ENCODE measurements around the gene PLPPR3.

PLPPR3 gene

GRCh38 chr19:808423-808775 is 13.4 kb downstream of the PLPPR3 start:
- DNase-seq (ENCODE audit: low read depth in 2 of 2) = no peak

GRCh38 chr19:807627-808422 is 13.9 kb downstream of the PLPPR3 start:
- DNase-seq (ENCODE audit: low read depth in 2 of 2) = no peak

DNA sequence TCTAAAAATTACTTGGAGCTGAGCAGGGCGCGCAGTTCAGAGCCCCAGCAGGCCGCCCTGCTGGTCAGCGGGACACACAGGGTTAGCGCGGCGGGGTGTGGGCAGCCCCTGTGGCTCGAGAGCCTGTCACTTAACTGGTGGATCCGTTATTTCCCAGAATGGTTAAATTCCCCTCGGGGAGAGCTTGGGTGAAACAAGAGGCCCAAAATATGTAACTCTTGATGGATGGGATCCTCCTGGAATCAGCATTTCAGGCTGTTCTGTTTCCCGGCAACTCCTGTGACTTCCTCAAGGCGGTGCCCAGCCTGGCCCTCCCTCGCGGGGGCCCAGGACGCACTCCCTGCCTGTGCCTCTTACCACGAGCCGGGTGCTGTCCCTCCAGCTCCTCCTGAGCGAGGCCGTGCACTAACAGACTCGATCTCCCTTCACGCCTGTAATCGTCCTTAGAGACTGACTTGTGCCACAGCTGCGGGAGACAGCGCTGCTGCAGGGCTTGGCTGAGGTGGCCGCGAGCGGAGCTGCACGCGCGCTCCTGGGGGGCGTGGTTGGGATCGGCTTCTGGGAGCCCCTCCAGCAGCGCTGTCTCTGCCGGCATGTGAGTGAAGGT is 14.8 kb downstream of the PLPPR3 start:
- DNase-seq (ENCODE audit: low read depth in 2 of 2) = no peak

GRCh38 chr19:805600-806550 is 15.9 kb downstream of the PLPPR3 start:
- no peak for DNase-seq (ENCODE audit: low read depth in 2 of 2)

DNA sequence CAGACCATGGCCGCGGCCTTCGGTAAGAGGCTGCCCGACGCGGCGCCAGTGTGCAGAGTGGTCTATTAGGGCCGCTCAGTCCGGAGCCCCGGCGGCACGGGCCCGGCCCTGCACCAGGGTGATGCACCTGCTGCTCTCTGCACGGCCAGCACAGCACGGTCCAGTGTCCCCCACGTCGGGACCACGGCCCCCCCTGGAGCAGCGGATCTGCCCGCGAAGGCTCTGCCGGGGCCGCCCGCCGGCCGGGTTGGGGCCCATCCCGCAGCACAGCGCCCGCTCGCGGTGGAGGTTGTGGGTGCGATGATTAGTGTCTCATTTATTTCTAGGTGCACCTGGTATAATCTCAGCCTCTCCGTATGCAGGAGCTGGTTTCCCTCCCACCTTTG is 16.6 kb downstream of the PLPPR3 start:
- DNase-seq (ENCODE audit: low read depth in 2 of 2) = no peak

DNA sequence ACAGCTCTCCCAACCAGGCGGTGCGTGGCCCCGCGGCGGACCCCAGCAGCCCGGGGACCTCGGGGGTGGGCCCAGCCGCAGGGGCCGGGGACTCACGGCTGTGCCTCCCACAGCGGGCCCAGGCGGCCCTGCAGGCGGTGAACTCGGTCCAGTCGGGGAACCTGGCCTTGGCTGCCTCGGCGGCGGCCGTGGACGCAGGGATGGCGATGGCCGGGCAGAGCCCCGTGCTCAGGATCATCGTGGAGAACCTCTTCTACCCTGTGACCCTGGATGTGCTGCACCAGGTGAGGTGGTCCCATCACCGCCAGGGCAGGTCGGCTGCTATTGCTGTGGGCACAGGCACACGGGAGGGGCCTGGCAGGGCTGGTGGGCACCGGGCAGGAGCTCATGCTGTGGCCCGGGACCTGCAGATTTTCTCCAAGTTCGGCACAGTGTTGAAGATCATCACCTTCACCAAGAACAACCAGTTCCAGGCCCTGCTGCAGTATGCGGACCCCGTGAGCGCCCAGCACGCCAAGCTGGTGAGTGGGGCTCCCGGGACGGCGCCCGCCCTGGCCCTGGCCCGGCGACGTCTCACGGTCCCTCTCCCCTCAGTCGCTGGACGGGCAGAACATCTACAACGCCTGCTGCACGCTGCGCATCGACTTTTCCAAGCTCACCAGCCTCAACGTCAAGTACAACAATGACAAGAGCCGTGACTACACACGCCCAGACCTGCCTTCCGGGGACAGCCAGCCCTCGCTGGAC is 17.2 kb downstream of the PLPPR3 start:
- DNase-seq (ENCODE audit: low read depth in 2 of 2) = no peak

DNA sequence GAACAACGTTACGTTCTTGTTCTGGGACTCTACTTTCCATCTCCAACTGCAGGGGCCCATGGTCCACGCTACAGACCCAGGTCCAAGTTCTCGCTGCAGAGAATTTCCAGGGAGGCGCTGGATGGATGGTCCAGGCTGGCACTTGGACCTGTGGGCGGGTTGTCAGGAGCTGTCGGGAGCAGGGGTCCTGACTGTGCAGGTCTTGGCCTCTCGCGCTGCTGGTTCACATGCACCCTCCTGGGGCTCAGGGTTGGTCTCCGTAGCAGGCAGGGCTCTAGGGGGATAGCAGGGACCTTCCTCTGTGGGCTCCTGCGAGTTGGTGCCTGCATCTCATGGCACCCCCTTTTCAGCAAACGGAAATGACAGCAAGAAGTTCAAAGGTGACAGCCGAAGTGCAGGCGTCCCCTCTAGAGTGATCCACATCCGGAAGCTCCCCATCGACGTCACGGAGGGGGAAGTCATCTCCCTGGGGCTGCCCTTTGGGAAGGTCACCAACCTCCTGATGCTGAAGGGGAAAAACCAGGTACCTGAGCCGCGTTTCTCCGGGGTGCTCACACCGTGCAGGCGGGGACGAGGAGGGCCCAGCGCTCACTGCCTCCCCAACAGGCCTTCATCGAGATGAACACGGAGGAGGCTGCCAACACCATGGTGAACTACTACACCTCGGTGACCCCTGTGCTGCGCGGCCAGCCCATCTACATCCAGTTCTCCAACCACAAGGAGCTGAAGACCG is 17.9 kb downstream of the PLPPR3 start:
- no peak for DNase-seq (ENCODE audit: low read depth in 2 of 2)

DNA sequence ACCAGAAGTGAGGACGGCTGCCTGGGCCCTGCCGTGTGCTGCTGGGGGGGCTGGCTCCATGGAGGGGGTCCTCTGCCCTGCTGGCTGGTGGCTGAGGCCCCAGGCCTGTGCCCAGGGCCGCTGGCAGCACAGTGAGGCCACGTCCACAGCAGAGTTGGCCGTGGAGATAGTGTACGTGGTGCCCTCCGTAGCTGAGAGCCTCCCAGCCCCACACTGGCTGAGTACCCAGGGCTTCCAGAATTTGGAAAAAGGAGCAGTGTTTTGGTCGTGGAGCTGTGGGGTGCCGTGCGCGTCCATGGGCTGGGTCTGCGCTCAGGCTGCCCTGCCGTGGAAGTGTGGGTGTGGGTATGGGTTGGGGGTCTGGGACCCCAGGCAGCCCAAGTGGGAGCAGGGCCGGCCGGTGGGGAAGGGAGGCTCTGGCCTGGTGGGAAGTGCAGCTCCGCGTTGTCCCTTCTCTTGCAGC is 18.6 kb downstream of the PLPPR3 start:
- DNase-seq (ENCODE audit: low read depth in 2 of 2) = no peak

DNA sequence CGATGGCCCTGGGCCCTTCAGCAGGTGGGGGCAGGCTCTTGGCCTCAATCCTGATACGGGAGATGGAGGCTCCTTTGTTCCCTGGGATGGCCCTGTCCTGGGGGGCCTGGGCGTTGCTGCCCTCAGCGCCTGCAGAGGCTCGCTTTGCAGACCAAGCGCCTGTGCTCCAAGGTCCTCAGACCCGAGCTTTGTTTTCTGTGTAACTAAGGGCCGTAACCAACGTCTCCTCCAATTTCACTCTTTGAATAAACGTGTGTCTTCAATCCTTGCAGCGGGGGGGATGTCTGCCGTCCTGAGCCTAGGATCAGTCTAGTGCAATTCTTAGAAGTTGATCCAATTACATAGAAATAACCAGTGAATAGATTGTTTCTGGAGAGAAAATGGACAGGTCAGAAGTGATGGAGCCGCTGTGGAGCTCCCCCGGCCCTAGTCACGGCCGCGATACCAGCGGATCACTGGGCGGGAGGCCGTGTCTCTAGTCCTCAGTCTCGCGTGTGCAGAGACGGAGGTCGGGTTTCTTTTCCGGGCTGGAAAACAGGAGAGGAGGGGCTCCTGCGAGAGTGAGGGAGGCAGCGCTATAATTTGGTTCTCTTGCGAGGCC is 19.2 kb downstream of the PLPPR3 start:
- DNase-seq (ENCODE audit: low read depth in 2 of 2) = no peak

DNA sequence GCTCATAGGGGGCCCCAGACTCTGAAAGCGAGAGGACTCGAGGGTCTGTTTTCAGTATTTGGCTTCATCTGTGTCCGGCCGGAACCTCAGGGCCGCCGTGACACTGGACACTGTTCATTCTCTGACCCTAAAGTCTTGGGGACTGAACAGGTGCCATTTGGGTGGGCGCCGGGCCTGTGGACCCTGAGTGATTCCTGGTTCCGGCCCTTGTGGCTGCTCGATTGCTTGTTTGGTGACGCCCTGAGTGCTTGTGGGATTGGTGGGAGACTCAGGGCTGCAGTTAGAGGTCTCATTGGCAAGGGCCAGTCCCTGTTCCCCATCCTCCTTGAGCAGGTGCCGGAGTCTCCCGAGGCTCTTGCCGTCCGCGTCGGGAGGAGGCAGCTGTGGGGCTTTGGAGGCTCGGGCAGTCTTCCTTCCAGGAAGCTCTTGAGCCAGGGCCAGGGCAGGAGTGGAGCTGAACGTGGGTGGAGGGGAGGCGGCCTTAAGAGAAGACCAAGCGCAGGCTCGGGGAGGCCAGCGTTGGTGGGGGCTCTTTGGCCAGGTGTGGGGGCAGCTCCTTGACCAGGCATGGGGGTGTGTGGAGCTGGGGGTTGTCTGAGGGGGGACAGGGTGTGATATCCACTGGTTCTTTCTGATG is 19.8 kb downstream of the PLPPR3 start:
- no peak for DNase-seq (ENCODE audit: low read depth in 2 of 2)

GRCh38 chr19:801030-801860 is 20.5 kb downstream of the PLPPR3 start:
- DNase-seq (ENCODE audit: low read depth in 2 of 2) = no peak

DNA sequence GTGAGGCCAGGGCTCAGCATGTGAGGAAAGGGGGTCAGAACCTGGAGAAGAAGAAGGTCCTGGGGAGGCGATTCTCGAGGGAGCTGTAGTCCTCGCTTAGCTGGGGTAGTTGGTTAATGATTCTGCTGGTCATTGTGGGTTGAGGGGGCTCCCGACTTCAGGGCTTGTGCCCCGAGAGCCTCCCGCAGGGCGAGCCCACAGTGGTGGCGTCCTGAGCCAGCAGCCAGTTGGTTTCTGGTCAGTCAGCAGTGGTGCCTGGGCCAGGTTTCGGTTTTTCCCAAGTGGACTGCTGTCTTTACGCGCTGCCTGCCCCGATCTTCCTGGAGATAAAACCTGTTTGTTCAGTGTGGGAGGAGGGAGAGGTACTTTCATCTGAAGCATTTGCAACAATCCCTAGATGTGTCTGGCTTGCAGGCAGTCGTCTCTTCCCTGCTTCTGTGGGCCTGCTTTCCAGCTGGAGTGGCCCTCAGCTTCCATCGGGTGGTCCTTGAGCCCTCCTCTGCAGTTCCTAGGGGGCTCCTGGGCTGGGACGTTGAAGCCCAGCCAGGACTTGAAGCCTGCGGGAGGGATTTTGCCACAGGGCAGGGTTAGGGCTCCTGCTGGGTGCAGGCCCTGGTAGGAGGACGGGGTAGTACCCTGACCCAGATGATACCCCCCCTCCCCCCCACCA is 21.3 kb downstream of the PLPPR3 start:
- DNase-seq (ENCODE audit: low read depth in 2 of 2) = no peak

DNA sequence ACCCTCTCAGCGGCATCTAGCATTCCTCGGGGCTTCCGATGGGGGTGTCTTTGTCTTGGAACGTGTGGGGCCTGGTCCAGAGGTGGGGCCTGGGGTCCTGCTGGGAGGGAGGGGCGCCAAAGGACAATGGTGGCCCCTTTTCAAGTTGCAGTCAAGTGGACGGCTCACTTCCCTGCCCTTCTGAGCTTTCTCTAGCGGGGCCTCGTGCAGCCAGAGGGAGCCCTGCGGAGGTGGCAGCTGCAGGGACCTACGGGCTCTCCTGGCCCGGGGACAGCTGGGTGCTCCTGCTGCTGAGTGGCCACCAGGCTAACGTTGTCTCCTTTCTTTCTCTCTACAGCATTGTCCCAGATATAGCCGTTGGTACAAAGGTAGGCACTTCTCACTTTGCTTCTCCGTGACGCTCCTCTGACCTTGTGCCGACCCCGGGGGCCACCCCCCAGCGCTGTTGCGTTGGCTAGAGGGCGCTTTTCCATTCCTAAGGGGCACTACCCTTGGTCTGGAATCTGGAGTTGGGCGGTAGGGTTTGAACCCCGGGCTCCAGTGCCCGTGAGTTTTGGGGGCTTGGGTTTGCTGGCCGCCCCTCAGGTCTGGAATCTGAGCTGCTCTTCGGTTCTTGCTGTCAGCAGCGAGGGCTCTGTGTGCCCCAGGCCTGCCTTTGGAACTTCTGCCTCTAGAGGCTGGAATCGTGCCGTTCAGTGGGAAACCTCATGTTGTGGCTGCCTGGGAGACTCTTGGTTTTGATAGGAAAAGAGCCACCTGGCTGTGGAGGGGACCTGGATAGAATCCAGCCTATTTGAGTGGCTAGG is 22.5 kb downstream of the PLPPR3 start:
- no peak for DNase-seq (ENCODE audit: low read depth in 2 of 2)

DNA sequence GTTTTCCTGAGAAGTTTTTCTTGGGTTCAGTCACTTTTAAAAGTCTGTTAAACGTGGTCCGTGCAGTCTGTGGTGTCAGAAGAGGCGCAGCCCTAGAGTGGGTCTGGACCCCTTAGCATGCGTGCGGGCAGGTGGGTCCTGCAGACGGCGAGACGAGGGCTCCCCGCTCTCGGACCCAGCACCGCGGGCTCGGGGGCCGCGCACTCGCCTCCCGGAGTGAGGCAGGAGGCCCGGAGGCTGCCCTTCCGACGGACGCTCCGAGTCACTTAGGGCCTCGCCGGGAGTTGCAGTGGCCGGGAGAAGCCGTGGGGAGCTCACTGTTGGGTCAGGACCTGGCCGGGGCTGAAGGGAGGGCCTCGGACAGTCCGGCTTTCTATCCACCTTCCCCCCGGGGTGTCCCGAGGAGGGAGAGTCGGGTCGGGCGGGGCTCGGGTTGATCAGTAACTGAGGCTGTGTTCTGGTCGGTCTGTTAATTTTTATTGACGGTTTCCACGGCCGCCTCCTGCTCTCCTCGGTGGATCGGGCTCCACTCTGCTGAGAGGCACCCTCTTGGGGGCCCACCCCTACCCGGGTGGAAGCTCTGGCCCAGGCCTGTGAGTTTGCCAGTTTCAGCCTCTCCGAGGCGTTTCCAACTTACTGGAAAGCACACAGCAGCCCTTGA is 23.2 kb downstream of the PLPPR3 start:
- DNase-seq (ENCODE audit: low read depth in 2 of 2) = no peak

DNA sequence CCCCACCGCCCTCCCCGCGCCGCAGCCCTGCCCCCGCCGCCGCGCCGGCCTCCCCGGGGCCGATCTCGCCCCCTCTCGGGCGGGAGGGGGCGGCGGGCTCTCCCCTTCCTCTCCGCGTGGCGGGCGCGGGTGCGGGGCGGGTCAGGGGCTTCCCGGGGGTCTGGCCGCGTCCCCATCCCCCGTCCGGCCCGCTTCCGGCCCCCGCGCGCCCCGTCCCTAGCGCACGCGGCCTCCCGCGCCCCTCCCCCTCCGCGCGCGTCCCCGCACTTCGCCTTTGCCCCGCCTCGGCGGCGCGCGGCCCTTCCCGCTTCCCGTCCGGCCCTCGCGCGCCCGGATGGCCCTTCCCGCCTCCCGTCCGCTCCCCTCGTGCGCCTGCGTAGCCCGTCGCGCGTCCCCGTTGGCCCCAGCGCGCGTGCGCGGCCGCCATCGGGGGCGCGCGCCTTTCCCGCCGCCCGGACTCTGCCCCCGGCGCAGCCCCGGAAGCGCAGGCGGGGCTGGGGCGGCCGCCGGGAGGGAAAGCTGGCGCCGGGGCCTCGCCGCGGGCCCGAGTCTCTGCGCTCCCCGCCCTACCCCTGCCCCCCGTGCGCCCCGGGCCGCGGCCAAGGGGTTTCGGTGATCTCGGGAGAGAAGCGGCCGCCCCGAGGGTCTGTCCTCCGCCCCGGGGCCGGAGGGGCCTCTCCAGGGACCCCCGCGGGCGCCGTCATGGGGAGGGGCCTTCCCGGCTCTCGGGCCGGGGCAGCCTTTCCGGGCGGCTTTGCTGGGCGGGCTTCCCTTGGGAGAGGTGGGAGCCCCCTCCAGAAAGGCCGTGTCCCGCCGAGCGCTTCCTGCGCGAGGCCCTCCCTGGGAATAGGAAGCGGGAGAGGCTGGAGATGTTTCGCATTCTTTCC is 24.0 kb downstream of the PLPPR3 start:
- DNase-seq (ENCODE audit: low read depth in 2 of 2) = peak; percentile 72 to 85
